HG03139 (cell line): ENCODE results near the gene IAH1.
"Not testable (repeated sequence)": the region's sequence is repeated elsewhere in the genome, so short reads cannot be mapped to it uniquely, and the experiment has no call there.

Experiments used
- ATAC-seq: cut with Tn5 transposase; IDR thresholded peaks from one replicate; pipeline ENCODE4 v1.9.1; 2021; ENCODE audit not compliant: unreplicated experiment

Gene IAH1

GRCh38 chr2:9472511-9472910, 1.8 kb upstream of the IAH1 start:
- no peak for ATAC-seq

GRCh38 chr2:9473308-9473984, 905 bp upstream of the IAH1 start:
- no peak for ATAC-seq

- ATAC-seq: peak; percentile 9
These were observed 378 bp upstream of the IAH1 start for GRCh38 chr2:9473985-9474360.

GRCh38 chr2:9477914-9478313, 3.6 kb downstream of the IAH1 start:
- no peak for ATAC-seq

GRCh38 chr2:9478526-9478925, 4.2 kb downstream of the IAH1 start:
- no peak for ATAC-seq

- ATAC-seq: no peak
These were observed 5.8 kb downstream of the IAH1 start for GRCh38 chr2:9480157-9480556.

- no peak for ATAC-seq
These were observed 8.8 kb downstream of the IAH1 start for GRCh38 chr2:9483107-9483506.

- no peak for ATAC-seq
These were observed 10.2 kb downstream of the IAH1 start for GRCh38 chr2:9484533-9484932.

- no peak for ATAC-seq
These were observed 14.5 kb downstream of the IAH1 start for GRCh38 chr2:9488583-9489547.

- ATAC-seq: no peak
These were observed 16.4 kb downstream of the IAH1 start for GRCh38 chr2:9490789-9491188.

- no peak for ATAC-seq
These were observed 18.6 kb downstream of the IAH1 start for GRCh38 chr2:9492927-9493326.

GRCh38 chr2:9493478-9493877, 19.1 kb downstream of the IAH1 start:
- ATAC-seq: no peak

- no peak for ATAC-seq
These were observed 19.7 kb downstream of the IAH1 start for GRCh38 chr2:9494081-9494480.

- ATAC-seq: no peak
These were observed 22.7 kb downstream of the IAH1 start for GRCh38 chr2:9497017-9497416.

- ATAC-seq: no peak
These were observed 23.9 kb downstream of the IAH1 start for GRCh38 chr2:9498210-9498609.

GRCh38 chr2:9508931-9509330, 34.6 kb downstream of the IAH1 start:
- no peak for ATAC-seq

- not testable (repeated sequence) for ATAC-seq
These were observed 39.6 kb downstream of the IAH1 start for GRCh38 chr2:9513946-9514345.

GRCh38 chr2:9517118-9517782, 42.9 kb downstream of the IAH1 start:
- ATAC-seq: no peak

- no peak for ATAC-seq
These were observed 43.8 kb downstream of the IAH1 start for GRCh38 chr2:9518163-9518562.

GRCh38 chr2:9518780-9519179, 44.4 kb downstream of the IAH1 start:
- ATAC-seq: no peak

GRCh38 chr2:9519250-9519649, 44.9 kb downstream of the IAH1 start:
- ATAC-seq: no peak

- ATAC-seq: no peak
These were observed 49.9 kb downstream of the IAH1 start for GRCh38 chr2:9524291-9524690.
